ENCODE results near the gene SPRY2.

The SPRY2 gene

DNA sequence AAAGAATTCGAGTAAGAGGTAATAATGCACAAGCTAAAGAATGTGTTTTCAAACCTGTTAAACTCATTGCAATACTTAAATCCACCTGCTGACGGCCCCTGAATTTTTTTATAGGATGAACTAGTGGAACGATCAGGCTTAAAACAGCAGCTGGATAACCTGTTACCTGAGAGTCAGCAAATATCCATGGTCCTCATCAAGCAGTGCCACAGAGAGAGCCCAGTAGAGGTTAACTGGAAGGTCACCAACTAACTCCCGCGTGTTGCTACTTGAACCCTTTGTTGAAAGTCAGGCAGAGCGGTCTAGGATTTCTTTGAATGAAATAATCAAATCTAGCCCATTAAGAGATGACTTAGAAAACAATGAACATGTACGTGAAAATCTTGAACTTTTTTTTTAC is 47.6 kb upstream of the SPRY2 start:
- no peak overlapping the region for H2AFZ ChIP-seq (ENCODE audit: low read length)
- H3K27ac ChIP-seq (ENCODE audit: low read length): no peak overlapping the region
- H3K4me2 ChIP-seq (ENCODE audit: low read depth, low read length): no peak overlapping the region
- H3K9me2 ChIP-seq (replicated peaks; ENCODE audit: insufficient read depth, low read length): no peaks in the 10 kb centered on the region
- no peaks in the 10 kb centered on the region for H3K36me3 ChIP-seq (replicated peaks; ENCODE audit: insufficient read depth, low read length)
- no peaks in the 10 kb centered on the region for H3F3A ChIP-seq (ENCODE audit: insufficient read depth, low read length)
- H3K4me3 ChIP-seq (ENCODE audit: low read length): no peak overlapping the region
- DNase-seq: no peak
- no peaks in the 10 kb centered on the region for H4K20me1 ChIP-seq (ENCODE audit: insufficient read depth, low read length)
- H3K4me1 ChIP-seq (ENCODE audit: low read length): no peaks in the 10 kb centered on the region
- no peaks in the 10 kb centered on the region for H3K9me3 ChIP-seq (replicated peaks; ENCODE audit: insufficient read depth, low read length)
- H3K79me2 ChIP-seq (ENCODE audit: low read length): no peaks in the 10 kb centered on the region
- H3K9ac ChIP-seq (ENCODE audit: low read length): no peak overlapping the region
- H3K27me3 ChIP-seq (replicated peaks; ENCODE audit: insufficient read depth, low read length): no peaks in the 10 kb centered on the region
- TF ChIP-seq EZH2phosphoT487 (IDR thresholded peaks at IDR 0.05; ENCODE audit: low read length): no peak
- TF ChIP-seq, protein P1, sequence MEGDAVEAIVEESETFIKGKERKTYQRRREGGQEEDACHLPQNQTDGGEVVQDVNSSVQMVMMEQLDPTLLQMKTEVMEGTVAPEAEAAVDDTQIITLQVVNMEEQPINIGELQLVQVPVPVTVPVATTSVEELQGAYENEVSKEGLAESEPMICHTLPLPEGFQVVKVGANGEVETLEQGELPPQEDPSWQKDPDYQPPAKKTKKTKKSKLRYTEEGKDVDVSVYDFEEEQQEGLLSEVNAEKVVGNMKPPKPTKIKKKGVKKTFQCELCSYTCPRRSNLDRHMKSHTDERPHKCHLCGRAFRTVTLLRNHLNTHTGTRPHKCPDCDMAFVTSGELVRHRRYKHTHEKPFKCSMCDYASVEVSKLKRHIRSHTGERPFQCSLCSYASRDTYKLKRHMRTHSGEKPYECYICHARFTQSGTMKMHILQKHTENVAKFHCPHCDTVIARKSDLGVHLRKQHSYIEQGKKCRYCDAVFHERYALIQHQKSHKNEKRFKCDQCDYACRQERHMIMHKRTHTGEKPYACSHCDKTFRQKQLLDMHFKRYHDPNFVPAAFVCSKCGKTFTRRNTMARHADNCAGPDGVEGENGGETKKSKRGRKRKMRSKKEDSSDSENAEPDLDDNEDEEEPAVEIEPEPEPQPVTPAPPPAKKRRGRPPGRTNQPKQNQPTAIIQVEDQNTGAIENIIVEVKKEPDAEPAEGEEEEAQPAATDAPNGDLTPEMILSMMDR (IDR thresholded peaks at IDR 0.05; ENCODE audit: low read length): no peak
- TF ChIP-seq EZH2 (optimal IDR thresholded peaks at IDR 0.05; ENCODE audit: low read depth, low read length): no peak

DNA sequence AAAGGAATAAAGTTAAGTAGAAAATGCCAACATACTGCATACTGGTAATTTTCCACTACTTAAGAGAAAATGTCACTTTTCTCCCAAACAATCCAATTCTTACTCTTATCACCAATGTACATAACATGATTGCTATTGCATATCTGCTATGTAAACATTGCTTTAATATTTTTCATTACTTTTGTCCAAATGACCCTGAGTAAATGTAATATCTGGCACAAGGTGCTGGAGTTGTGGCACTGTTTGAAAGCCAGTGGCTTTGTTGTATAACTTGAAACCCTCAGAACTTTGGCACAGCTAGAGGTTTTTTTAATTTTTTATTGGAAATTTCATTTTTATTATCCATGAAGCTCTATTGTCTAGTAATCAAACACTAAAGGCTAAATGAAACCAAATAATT is 45.7 kb upstream of the SPRY2 start:
- no peaks in the 10 kb centered on the region for H3K9me3 ChIP-seq (replicated peaks; ENCODE audit: insufficient read depth, low read length)
- no peak overlapping the region for H3K4me2 ChIP-seq (ENCODE audit: low read depth, low read length)
- H3K4me1 ChIP-seq (ENCODE audit: low read length): no peaks in the 10 kb centered on the region
- H2AFZ ChIP-seq (ENCODE audit: low read length): no peak overlapping the region
- H3K36me3 ChIP-seq (replicated peaks; ENCODE audit: insufficient read depth, low read length): no peaks in the 10 kb centered on the region
- no peaks in the 10 kb centered on the region for H4K20me1 ChIP-seq (ENCODE audit: insufficient read depth, low read length)
- H3K9ac ChIP-seq (ENCODE audit: low read length): no peak overlapping the region
- H3K27me3 ChIP-seq (replicated peaks; ENCODE audit: insufficient read depth, low read length): no peaks in the 10 kb centered on the region
- no peaks in the 10 kb centered on the region for H3F3A ChIP-seq (ENCODE audit: insufficient read depth, low read length)
- no peaks in the 10 kb centered on the region for H3K9me2 ChIP-seq (replicated peaks; ENCODE audit: insufficient read depth, low read length)
- H3K27ac ChIP-seq (ENCODE audit: low read length): no peak overlapping the region
- DNase-seq: no peak
- no peak for TF ChIP-seq EZH2phosphoT487 (IDR thresholded peaks at IDR 0.05; ENCODE audit: low read length)
- no peak for TF ChIP-seq EZH2 (optimal IDR thresholded peaks at IDR 0.05; ENCODE audit: low read depth, low read length)
- TF ChIP-seq, protein P1 (IDR thresholded peaks at IDR 0.05; ENCODE audit: low read length): no peak
- H3K79me2 ChIP-seq (ENCODE audit: low read length): no peaks in the 10 kb centered on the region
- no peak overlapping the region for H3K4me3 ChIP-seq (ENCODE audit: low read length)

DNA sequence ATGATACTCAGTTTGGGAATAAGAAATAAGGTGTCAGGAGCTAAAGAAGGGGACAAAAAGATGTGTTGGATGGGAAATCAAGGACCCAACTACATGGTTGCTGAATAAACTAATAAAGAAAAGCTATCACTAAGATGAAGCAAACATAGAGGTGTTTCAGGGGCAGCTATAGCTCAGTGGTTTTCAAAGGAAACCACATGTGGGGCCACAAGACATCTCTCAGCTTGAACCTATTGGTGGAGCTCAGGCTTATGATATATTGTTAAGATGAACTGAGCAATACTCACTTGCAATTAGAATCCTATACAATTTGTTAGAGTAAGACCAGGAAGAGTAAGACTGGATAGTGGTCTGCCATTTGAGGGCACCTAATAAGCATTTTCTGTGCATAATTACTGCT is 45.1 kb upstream of the SPRY2 start:
- no peaks in the 10 kb centered on the region for H3F3A ChIP-seq (ENCODE audit: insufficient read depth, low read length)
- H3K9me2 ChIP-seq (replicated peaks; ENCODE audit: insufficient read depth, low read length): no peaks in the 10 kb centered on the region
- H3K9ac ChIP-seq (ENCODE audit: low read length): no peak overlapping the region
- no peak overlapping the region for H3K4me3 ChIP-seq (ENCODE audit: low read length)
- no peaks in the 10 kb centered on the region for H3K36me3 ChIP-seq (replicated peaks; ENCODE audit: insufficient read depth, low read length)
- no peaks in the 10 kb centered on the region for H3K79me2 ChIP-seq (ENCODE audit: low read length)
- no peak overlapping the region for H3K27ac ChIP-seq (ENCODE audit: low read length)
- H3K4me1 ChIP-seq (ENCODE audit: low read length): no peaks in the 10 kb centered on the region
- no peak overlapping the region for H2AFZ ChIP-seq (ENCODE audit: low read length)
- TF ChIP-seq EZH2 (optimal IDR thresholded peaks at IDR 0.05; ENCODE audit: low read depth, low read length) (no peak), EZH2phosphoT487 (IDR thresholded peaks at IDR 0.05; ENCODE audit: low read length) (no peak)
- TF ChIP-seq, protein P1 (IDR thresholded peaks at IDR 0.05; ENCODE audit: low read length): no peak
- H3K27me3 ChIP-seq (replicated peaks; ENCODE audit: insufficient read depth, low read length): no peaks in the 10 kb centered on the region
- H3K9me3 ChIP-seq (replicated peaks; ENCODE audit: insufficient read depth, low read length): no peaks in the 10 kb centered on the region
- H4K20me1 ChIP-seq (ENCODE audit: insufficient read depth, low read length): no peaks in the 10 kb centered on the region
- no peak for DNase-seq
- H3K4me2 ChIP-seq (ENCODE audit: low read depth, low read length): no peak overlapping the region
